ENCODE data around the gene ARFGEF3. TPM values are rescaled to one million over a fixed set of nuclear protein-coding genes. Genes with fewer than 3 reads are reported as not detected.

ARFGEF3 gene
- polyA plus RNA-seq, 1 of the 3 experiments (the other 2 are of a cell fraction) = not detected

DNA sequence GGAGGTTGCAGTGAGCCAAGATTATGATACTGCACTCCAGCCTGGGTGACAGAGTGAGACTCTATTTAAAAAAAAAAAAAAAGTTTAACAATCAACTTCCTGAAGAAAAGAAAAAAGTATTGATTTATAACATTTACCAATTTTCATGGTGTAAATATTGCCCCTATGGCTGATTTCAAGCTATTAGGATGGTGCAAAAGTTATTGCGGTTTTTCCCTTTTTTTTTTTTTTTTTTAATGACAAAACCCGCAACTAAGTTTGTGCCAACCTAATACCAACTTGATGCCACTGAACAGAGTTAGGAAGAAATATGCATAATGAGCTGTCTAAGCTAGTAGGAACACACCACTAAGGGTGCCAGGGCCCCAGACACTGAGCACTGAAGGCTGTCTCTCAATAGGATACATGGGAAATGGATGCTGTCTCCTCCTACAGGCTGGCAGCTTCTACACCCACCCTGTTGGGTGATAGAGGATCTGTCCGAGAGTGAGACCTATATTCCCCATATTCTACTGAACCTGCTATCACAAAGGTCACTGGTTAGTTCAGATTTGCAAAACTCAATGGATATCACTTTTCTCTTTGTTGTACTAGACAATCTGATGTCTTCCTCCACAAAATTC, 48.0 kb upstream of the ARFGEF3 start:
- no peak for TF ChIP-seq FOSL2 (IDR thresholded peaks at IDR 0.05; ENCODE audit: borderline replicate concordance, low read depth)
- H3K27ac ChIP-seq (ENCODE audit: low read depth in 2 of 2, low read length in 1 of 2) = no peak overlapping the region
- no peaks in the 10 kb centered on the region for H3K4me1 ChIP-seq (ENCODE audit: control insufficient read depth in 1 of 2, insufficient read depth in 2 of 2, low read depth in 1 of 2, low read length in 1 of 2)
- H3F3A ChIP-seq (replicated peaks; ENCODE audit: insufficient read depth) = peaks cover under 1% of the 10 kb centered on the region
- H4K20me1 ChIP-seq (ENCODE audit: insufficient read depth) = no peaks in the 10 kb centered on the region
- H3K4me3 ChIP-seq (ENCODE audit: low read depth in 2 of 2, low read length in 1 of 2) = no peak overlapping the region
- CTCF ChIA-PET = interaction anchor here (1.1 kb wide), 1 partner anchor 395 kb away, joined by 3 read pairs; no protein-coding TSS in a partner anchor
- H3K27me3 ChIP-seq (ENCODE audit: insufficient read depth) = peaks cover 16% of the 10 kb centered on the region; the same call in 1 of the 2 replicates
- no peak for DNase-seq
- H3K4me2 ChIP-seq = no peak overlapping the region
- H3K79me2 ChIP-seq (ENCODE audit: insufficient read depth) = no peaks in the 10 kb centered on the region
- POLR2A ChIA-PET = no interaction called here
- H3K9ac ChIP-seq = no peak overlapping the region
- H3K36me3 ChIP-seq (replicated peaks in 1 of 2; ENCODE audit: control insufficient read depth in 1 of 2, insufficient read depth in 2 of 2, low read length in 1 of 2) = no peaks in the 10 kb centered on the region
- H2AFZ ChIP-seq (ENCODE audit: low read depth) = no peak overlapping the region
- no peaks in the 10 kb centered on the region for H3K9me2 ChIP-seq
- H3K9me3 ChIP-seq = no peaks in the 10 kb centered on the region
- 24% methylated on average over 3 of the region's 3 CpGs for WGBS (ENCODE audit: low lambda C conversion rate)

DNA sequence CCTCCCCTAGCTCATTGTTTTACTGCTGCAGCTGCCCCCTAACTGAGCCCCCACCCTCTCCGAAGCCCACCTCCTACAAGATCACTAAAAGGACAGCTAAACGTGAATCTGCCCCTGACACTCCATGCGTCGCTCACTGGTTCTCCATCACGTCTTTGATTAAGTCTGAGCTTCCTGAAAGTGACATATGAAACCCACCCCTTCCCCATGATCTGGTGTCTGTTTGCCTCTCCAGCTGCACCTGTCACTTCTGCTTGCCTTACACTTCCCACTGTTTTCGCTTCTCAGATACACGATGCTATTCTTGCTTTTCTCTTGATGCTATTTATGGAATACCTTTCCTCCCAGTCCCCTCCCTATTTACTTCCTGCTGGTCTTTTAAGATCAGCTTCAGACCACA, 46.5 kb upstream of the ARFGEF3 start:
- ChIA-PET CTCF (interaction anchor here (0.5 to 3.3 kb wide), 23 partner anchors 9 to 1249 kb away, joined by 3 to 42 read pairs (median 6); partner anchors contain the start of genes HEBP2 and PERP), POLR2A (no interaction called here)
- Histone ChIP-seq H3K36me3 (replicated peaks in 1 of 2; ENCODE audit: control insufficient read depth in 1 of 2, insufficient read depth in 2 of 2, low read length in 1 of 2) (no peaks in the 10 kb centered on the region), H4K20me1 (ENCODE audit: insufficient read depth) (no peaks in the 10 kb centered on the region), H3K27ac (ENCODE audit: low read depth in 2 of 2, low read length in 1 of 2) (no peak overlapping the region), H3K4me2 (no peak overlapping the region), H3K9me2 (no peaks in the 10 kb centered on the region), H3K9me3 (no peaks in the 10 kb centered on the region), H3K27me3 (ENCODE audit: insufficient read depth) (peaks cover 16% of the 10 kb centered on the region; the same call in 1 of the 2 replicates), H3K4me3 (ENCODE audit: low read depth in 2 of 2, low read length in 1 of 2) (no peak overlapping the region), H2AFZ (ENCODE audit: low read depth) (no peak overlapping the region), H3F3A (replicated peaks; ENCODE audit: insufficient read depth) (no peaks in the 10 kb centered on the region), H3K79me2 (ENCODE audit: insufficient read depth) (no peaks in the 10 kb centered on the region), H3K9ac (no peak overlapping the region), H3K4me1 (ENCODE audit: control insufficient read depth in 1 of 2, insufficient read depth in 2 of 2, low read depth in 1 of 2, low read length in 1 of 2) (no peaks in the 10 kb centered on the region)
- WGBS (ENCODE audit: low lambda C conversion rate) = 15% methylated on average over 7 of the region's 7 CpGs
- no peak for DNase-seq
- no peak for TF ChIP-seq NRF1 (IDR thresholded peaks at IDR 0.05; ENCODE audit: low read depth, low read length)
- TF ChIP-seq, protein P1, sequence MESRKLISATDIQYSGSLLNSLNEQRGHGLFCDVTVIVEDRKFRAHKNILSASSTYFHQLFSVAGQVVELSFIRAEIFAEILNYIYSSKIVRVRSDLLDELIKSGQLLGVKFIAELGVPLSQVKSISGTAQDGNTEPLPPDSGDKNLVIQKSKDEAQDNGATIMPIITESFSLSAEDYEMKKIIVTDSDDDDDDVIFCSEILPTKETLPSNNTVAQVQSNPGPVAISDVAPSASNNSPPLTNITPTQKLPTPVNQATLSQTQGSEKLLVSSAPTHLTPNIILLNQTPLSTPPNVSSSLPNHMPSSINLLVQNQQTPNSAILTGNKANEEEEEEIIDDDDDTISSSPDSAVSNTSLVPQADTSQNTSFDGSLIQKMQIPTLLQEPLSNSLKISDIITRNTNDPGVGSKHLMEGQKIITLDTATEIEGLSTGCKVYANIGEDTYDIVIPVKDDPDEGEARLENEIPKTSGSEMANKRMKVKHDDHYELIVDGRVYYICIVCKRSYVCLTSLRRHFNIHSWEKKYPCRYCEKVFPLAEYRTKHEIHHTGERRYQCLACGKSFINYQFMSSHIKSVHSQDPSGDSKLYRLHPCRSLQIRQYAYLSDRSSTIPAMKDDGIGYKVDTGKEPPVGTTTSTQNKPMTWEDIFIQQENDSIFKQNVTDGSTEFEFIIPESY (IDR thresholded peaks at IDR 0.05; ENCODE audit: borderline replicate concordance, low read depth) = no peak
- TF ChIP-seq, protein P2, sequence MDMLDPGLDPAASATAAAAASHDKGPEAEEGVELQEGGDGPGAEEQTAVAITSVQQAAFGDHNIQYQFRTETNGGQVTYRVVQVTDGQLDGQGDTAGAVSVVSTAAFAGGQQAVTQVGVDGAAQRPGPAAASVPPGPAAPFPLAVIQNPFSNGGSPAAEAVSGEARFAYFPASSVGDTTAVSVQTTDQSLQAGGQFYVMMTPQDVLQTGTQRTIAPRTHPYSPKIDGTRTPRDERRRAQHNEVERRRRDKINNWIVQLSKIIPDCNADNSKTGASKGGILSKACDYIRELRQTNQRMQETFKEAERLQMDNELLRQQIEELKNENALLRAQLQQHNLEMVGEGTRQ (IDR thresholded peaks at IDR 0.05; ENCODE audit: borderline replicate concordance, low read depth, low read length) = no peak
- TF ChIP-seq, protein P3, sequence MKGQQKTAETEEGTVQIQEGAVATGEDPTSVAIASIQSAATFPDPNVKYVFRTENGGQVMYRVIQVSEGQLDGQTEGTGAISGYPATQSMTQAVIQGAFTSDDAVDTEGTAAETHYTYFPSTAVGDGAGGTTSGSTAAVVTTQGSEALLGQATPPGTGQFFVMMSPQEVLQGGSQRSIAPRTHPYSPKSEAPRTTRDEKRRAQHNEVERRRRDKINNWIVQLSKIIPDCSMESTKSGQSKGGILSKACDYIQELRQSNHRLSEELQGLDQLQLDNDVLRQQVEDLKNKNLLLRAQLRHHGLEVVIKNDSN (IDR thresholded peaks at IDR 0.05; ENCODE audit: borderline replicate concordance, low read depth) = no peak
- TF ChIP-seq GATA2 (CRISPR knock-in tag; IDR thresholded peaks at IDR 0.05) = no peak
- TF ChIP-seq SIN3A (IDR thresholded peaks at IDR 0.05; ENCODE audit: borderline replicate concordance, low read depth, low read length) = no peak
- no peak for TF ChIP-seq JUND (IDR thresholded peaks at IDR 0.05)
- TF ChIP-seq, protein P4, sequence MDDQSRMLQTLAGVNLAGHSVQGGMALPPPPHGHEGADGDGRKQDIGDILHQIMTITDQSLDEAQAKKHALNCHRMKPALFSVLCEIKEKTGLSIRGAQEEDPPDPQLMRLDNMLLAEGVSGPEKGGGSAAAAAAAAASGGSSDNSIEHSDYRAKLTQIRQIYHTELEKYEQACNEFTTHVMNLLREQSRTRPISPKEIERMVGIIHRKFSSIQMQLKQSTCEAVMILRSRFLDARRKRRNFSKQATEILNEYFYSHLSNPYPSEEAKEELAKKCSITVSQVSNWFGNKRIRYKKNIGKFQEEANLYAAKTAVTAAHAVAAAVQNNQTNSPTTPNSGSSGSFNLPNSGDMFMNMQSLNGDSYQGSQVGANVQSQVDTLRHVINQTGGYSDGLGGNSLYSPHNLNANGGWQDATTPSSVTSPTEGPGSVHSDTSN (IDR thresholded peaks at IDR 0.05) = no peak
- no peak for TF ChIP-seq FOSL2 (IDR thresholded peaks at IDR 0.05; ENCODE audit: borderline replicate concordance, low read depth)
- no peak for TF ChIP-seq RFX5 (IDR thresholded peaks at IDR 0.05; ENCODE audit: low read length)
- no peak for TF ChIP-seq TAF1 (IDR thresholded peaks at IDR 0.05; ENCODE audit: borderline replicate concordance, low read depth, low read length)
